HCT116 (cell line): ENCODE data around the gene PLEKHM3.

Source experiments
- CEBPB ChIP-seq: IDR thresholded peaks from 2 replicates; pipeline ENCODE4 v1.6.1; 2012; ENCODE audit warnings: low read depth
- CTCF ChIP-seq, 3 experiments: fragments of 200-600 bp in 1 of 3; sonication (generic) in 1 of 3; IDR thresholded peaks in 2 of 3; conservative IDR thresholded peaks in 1 of 3; 2 replicates each; pipeline ENCODE4 v1.5.1; 2012 to 2017; ENCODE audit warnings: low read depth in 2 of 3, low read length in 2 of 3, antibody characterized with exemption in 1 of 3, borderline replicate concordance in 1 of 3, control low read depth in 1 of 3, mild to moderate bottlenecking in 1 of 3, mixed read lengths in 1 of 3, mixed run types in 1 of 3, moderate library complexity in 1 of 3; ENCODE audit not compliant: insufficient read depth in 1 of 3
- EZH2 ChIP-seq: fragments of 200-600 bp; sonication (generic); IDR thresholded peaks from 2 replicates; pipeline ENCODE4 v1.6.1; 2017; ENCODE audit warnings: antibody characterized with exemption, mixed run types
- POLR2A ChIP-seq: IDR thresholded peaks from 2 replicates; pipeline ENCODE4 v1.7.0; 2011; ENCODE audit warnings: borderline replicate concordance; ENCODE audit not compliant: insufficient read depth, insufficient read length; ENCODE audit errors: extremely low read depth
- POLR2AphosphoS5 ChIP-seq: IDR thresholded peaks from 2 replicates; pipeline ENCODE4 v1.6.1; 2011; ENCODE audit warnings: mild to moderate bottlenecking, low read depth, low read length, moderate library complexity
- SP1 ChIP-seq: IDR thresholded peaks from 2 replicates; pipeline ENCODE4 v1.6.1; 2012; ENCODE audit warnings: low read depth
- SRF ChIP-seq: IDR thresholded peaks from 2 replicates; pipeline ENCODE4 v1.6.1; 2012; ENCODE audit warnings: low read depth
- ZFX ChIP-seq: fragments of 450-650 bp; IDR thresholded peaks from 2 replicates; pipeline ENCODE4 v1.6.1; 2017
- TF ChIP-seq, protein P1 (sequence below): IDR thresholded peaks from 2 replicates; pipeline ENCODE4 v1.6.1; 2011; ENCODE audit warnings: mild to moderate bottlenecking, low read length, moderate library complexity; ENCODE audit not compliant: insufficient replicate concordance; ENCODE audit errors: extremely low read depth

- TF ChIP-seq CTCF (IDR thresholded peaks at IDR 0.05 in 2 of 3, conservative IDR thresholded peaks at IDR 0.05 in 1 of 3; ENCODE audit: borderline replicate concordance in 1 of 3, insufficient read depth in 1 of 3, low read depth in 2 of 3, low read length in 2 of 3) (no peak), EZH2 (no peak), SRF (no peak), SP1 (no peak), ZFX (no peak), CEBPB (no peak), POLR2A (no peak), POLR2AphosphoS5 (no peak)
- TF ChIP-seq, protein P1, sequence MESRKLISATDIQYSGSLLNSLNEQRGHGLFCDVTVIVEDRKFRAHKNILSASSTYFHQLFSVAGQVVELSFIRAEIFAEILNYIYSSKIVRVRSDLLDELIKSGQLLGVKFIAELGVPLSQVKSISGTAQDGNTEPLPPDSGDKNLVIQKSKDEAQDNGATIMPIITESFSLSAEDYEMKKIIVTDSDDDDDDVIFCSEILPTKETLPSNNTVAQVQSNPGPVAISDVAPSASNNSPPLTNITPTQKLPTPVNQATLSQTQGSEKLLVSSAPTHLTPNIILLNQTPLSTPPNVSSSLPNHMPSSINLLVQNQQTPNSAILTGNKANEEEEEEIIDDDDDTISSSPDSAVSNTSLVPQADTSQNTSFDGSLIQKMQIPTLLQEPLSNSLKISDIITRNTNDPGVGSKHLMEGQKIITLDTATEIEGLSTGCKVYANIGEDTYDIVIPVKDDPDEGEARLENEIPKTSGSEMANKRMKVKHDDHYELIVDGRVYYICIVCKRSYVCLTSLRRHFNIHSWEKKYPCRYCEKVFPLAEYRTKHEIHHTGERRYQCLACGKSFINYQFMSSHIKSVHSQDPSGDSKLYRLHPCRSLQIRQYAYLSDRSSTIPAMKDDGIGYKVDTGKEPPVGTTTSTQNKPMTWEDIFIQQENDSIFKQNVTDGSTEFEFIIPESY, result no peak
Measured at GRCh38 chr2:208020253-208020652, 5.1 kb downstream of the PLEKHM3 start.
